Tibial nerve (tissue), 3 donors: ENCODE data around the gene UBAP1L.

Experiments used
- POLR2A ChIP-seq, 2 donors: fragments of 450-650 bp; IDR thresholded peaks; one replicate each; pipeline ENCODE4 v1.6.1; 2017; ENCODE audit warnings: antibody characterized with exemption in 2 of 2, mild to moderate bottlenecking in 2 of 2, moderate library complexity in 2 of 2
- TF ChIP-seq, protein P1 (sequence below), 5 experiments: fragments of 200-600 bp in 3 of 5; fragments of 450-650 bp in 2 of 5; sonication (generic) in 3 of 5; IDR thresholded peaks; one replicate each; pipeline ENCODE4 v1.5.1; 2016 to 2019; ENCODE audit warnings: antibody characterized with exemption in 5 of 5, mild to moderate bottlenecking in 3 of 5, moderate library complexity in 2 of 5

- TF ChIP-seq, protein P1, sequence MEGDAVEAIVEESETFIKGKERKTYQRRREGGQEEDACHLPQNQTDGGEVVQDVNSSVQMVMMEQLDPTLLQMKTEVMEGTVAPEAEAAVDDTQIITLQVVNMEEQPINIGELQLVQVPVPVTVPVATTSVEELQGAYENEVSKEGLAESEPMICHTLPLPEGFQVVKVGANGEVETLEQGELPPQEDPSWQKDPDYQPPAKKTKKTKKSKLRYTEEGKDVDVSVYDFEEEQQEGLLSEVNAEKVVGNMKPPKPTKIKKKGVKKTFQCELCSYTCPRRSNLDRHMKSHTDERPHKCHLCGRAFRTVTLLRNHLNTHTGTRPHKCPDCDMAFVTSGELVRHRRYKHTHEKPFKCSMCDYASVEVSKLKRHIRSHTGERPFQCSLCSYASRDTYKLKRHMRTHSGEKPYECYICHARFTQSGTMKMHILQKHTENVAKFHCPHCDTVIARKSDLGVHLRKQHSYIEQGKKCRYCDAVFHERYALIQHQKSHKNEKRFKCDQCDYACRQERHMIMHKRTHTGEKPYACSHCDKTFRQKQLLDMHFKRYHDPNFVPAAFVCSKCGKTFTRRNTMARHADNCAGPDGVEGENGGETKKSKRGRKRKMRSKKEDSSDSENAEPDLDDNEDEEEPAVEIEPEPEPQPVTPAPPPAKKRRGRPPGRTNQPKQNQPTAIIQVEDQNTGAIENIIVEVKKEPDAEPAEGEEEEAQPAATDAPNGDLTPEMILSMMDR (IDR thresholded peaks at IDR 0.05): no peak
- no peak for TF ChIP-seq POLR2A (IDR thresholded peaks at IDR 0.05)
Measured at GRCh38 chr15:65077291-65077980, 37.6 kb downstream of the UBAP1L start.
